ENCODE measurements around the gene TAP2.

DNA sequence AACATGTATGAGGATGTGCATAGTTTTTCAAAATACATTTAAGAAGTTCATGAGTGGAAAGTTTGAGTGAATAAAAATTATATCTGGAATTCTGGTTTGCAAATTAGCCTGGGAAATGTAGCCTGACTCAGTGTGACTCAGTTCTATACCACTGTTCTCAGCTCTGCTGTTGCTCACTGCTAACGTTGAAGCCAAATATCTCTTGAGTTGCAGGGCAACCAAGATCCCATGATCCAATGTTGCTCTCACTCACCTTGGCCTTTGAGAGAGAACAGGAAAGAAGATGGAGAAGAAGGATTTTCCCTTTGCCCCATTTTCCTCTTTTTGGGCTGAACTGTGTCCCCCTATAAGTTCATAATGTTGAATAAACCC lies 44.3 kb upstream of the TAP2 start:
- TF ChIP-seq SUZ12 (IDR thresholded peaks at IDR 0.05; ENCODE audit: extremely low read depth, insufficient read depth, insufficient read length) = no peak
- TF ChIP-seq YY1 (IDR thresholded peaks at IDR 0.05; ENCODE audit: insufficient read depth, insufficient read length) = no peak

Measured in NT2/D1 (cell line).